Esophagus squamous epithelium (tissue), 4 donors: ENCODE results near the gene CCDC73.

Experiments used
- POLR2A ChIP-seq, 4 donors: fragments of 450-650 bp; IDR thresholded peaks; one replicate each; pipeline ENCODE4 v1.6.1; 2017; ENCODE audit warnings: antibody characterized with exemption in 4 of 4, mild to moderate bottlenecking in 4 of 4, moderate library complexity in 3 of 4
- TF ChIP-seq, protein P1 (sequence below), 6 experiments: fragments of 450-650 bp in 4 of 6; fragments of 200-600 bp in 2 of 6; sonication (generic) in 2 of 6; IDR thresholded peaks; one replicate each; pipeline ENCODE4 v1.5.1; 2016 to 2019; ENCODE audit warnings: antibody characterized with exemption in 6 of 6, mild to moderate bottlenecking in 4 of 6, moderate library complexity in 4 of 6

DNA sequence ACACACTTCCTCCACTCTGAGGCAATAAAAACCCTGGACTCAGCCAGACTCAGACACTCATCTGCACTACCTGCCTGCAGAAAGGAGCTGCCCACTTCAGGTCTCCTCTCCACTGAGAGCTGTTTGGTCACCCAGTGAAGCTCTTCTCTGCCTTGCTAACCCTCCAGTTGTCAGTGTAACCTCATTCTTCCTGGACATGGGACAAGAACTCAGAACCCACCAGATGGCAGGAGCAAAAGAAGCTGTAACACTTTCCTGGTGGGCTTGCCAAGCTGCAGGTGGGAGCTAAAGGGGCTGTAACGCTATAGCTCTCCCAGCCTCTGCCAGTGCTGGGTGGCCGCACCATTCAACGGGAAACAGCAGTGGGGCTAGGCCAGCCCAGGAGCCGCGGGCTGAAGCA, 89.7 kb downstream of the CCDC73 start:
- no peak for TF ChIP-seq POLR2A (IDR thresholded peaks at IDR 0.05)
- TF ChIP-seq, protein P1, sequence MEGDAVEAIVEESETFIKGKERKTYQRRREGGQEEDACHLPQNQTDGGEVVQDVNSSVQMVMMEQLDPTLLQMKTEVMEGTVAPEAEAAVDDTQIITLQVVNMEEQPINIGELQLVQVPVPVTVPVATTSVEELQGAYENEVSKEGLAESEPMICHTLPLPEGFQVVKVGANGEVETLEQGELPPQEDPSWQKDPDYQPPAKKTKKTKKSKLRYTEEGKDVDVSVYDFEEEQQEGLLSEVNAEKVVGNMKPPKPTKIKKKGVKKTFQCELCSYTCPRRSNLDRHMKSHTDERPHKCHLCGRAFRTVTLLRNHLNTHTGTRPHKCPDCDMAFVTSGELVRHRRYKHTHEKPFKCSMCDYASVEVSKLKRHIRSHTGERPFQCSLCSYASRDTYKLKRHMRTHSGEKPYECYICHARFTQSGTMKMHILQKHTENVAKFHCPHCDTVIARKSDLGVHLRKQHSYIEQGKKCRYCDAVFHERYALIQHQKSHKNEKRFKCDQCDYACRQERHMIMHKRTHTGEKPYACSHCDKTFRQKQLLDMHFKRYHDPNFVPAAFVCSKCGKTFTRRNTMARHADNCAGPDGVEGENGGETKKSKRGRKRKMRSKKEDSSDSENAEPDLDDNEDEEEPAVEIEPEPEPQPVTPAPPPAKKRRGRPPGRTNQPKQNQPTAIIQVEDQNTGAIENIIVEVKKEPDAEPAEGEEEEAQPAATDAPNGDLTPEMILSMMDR (IDR thresholded peaks at IDR 0.05) = no peak
